SIG-M5 treated with dmso at 0.1 percent for 504 hours (cell line): ENCODE data around the gene PDLIM5.

ENCODE experiments used
- DNase-seq: peaks from one replicate; lab custom pipeline; 2025; ENCODE audit not compliant: unreplicated experiment; lab: John Stamatoyannopoulos, UW

The PDLIM5 gene

DNA sequence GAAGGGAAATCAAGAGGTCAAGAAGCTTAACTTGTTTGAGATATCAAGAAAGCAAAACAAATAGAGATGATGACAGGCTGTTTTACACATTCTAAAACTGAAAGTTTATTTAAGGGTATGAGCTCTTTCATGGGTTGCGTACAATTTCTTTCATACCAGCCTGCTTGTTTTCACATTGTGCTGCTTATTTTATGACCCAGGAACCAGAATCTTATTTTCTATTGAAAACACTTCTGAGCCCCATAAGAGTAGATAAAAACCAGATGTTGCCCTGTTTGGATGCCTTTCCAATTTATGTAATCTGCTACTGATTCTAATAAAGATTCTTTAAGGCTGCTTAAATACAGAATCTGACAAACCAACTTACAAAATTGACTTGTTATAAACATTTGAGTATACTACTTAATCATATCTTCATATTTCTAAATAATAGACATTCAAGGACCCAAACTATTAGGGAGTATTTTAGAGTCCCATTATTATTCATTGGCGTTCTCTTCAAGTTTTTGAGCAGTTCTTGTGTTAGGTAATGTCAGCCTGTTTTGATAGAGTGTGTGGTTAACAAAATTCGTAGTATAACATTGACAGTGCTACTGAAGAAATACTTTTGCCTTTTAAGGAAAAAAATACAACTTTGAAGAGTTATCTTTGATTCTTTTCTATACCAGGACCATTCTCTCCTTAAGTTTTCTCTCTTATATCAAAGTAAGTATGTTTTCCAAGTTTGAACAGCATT, 74.4 kb downstream of the PDLIM5 start:
- DNase-seq, result no peak

DNA sequence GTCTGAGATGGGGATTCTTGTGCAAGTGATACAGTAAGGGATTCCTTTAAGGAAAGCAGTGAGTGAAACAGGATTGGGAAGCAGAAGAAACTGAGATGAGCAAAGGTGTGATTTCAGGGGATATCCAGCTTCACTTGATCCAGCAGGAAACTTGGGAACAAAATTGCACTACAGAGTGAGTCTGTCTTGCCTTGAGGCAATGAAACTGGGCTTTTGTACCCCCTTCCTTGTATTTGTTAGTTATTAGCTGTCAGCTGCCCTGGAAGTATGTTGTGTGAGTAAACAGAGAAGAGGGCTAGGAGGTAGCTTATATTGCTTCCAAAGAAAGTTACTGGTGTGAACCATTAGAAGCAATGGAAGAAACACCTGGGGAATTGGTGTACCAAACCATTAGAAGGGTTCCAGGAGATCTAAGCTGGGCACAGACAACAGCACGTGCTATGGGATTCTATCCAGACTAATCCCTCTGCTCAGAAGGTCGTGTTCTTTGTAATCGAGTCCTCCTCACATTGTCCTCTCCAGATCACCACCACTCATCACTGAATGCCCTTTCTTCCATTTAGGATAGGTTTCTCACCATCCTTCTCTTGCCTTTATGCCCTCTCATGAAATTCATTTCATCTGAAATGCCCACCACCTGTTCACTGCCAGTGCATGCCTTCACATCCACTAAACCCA, 76.0 kb downstream of the PDLIM5 start:
- DNase-seq, result no peak

GRCh38 chr4:94528792-94529451, 77.2 kb downstream of the PDLIM5 start:
- no peak for DNase-seq

GRCh38 chr4:94530073-94530472, 78.3 kb downstream of the PDLIM5 start:
- no peak for DNase-seq

- no peak for DNase-seq
Observed at GRCh38 chr4:94531991-94532789, 80.4 kb downstream of the PDLIM5 start.

DNA sequence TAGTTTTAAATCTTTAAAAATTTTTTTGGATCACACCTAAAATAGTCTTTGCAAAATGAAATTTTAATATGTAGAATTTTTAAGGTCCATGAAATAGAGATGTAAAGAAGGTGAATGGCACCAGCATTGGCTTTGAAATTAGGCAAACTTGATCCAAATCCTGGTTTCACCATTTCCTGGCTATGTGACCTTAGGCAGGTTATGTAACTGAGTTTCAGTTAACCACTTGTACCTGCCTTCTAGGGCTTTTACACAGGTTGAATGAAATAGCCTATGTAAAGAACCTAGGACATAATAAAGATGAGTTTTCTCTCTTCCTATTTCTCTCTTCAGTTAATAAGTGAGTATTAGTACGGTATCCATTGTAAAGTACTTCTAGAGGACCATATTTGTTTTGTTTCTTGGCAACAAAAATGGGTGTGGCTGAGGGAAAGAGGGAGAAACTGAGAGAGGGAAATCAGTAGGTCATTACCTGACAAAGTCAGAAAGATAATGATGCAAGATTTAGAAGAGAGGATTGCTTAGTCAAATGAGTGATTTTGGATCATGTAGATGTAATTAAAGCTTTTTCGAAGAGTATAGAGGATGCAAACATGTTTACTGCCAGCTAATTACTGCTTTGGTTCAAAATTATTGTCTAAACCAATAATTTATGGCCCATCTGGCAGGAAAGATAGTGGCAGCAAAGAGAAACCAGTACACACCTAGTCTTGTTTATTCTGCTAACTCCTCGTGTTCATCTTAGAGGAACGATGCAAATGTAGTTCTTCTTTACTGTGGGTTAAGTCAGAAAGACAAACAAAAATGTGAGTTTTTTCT, 81.9 kb downstream of the PDLIM5 start:
- no peak for DNase-seq

GRCh38 chr4:94534401-94535312, 82.9 kb downstream of the PDLIM5 start:
- DNase-seq, result peak; percentile 77

- no peak for DNase-seq
Observed at GRCh38 chr4:94536049-94536448, 84.3 kb downstream of the PDLIM5 start.

GRCh38 chr4:94536649-94537469, 85.1 kb downstream of the PDLIM5 start:
- no peak for DNase-seq

GRCh38 chr4:94537921-94538628, 86.3 kb downstream of the PDLIM5 start:
- DNase-seq, result no peak

GRCh38 chr4:94540476-94540875, 88.7 kb downstream of the PDLIM5 start:
- peak; percentile 50 for DNase-seq

DNA sequence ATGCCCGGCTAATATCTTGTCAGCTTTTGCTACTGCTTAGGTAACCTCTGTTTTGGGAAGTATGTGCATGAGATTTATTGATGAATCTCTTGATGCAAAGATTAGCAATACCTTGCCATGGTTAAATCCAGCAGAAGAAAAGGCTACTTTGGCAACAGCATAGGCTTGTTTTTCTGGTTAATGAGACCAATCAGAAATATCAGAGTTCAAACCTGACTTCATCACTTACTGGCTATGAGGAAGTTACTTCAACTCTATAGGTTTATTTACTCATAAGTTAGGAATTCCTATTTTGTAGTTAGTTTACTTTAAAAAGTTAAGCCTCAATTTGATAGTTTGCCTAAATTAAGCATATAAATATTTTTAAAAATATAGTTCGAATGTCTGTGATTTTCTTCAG, 93.1 kb downstream of the PDLIM5 start:
- no peak for DNase-seq

GRCh38 chr4:94545296-94545695, 93.6 kb downstream of the PDLIM5 start:
- DNase-seq, result no peak

GRCh38 chr4:94546949-94547348, 95.2 kb downstream of the PDLIM5 start:
- no peak for DNase-seq

GRCh38 chr4:94548571-94548970, 96.8 kb downstream of the PDLIM5 start:
- DNase-seq, result peak; percentile 70

- no peak for DNase-seq
Observed at GRCh38 chr4:94550352-94550751, 98.6 kb downstream of the PDLIM5 start.

DNA sequence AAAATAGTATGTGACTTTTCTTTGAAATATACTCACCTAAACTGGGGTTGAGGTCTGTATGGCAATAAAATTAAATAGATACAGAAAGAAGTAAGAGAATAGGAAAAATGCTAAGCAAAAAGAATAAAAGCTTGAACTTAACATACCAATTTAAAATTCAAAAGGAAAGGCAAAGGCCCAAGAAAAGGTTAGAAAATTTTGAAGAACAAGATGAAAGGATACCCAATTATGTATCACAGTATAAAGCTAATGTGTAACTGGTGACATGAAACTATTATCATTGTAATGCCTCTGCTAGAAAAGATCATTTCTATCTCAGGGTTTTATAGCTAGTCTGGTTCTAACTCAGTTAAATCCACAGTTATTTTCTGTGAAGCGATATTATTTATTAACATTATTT, 99.1 kb downstream of the PDLIM5 start:
- no peak for DNase-seq
